HepG2 (cell line): ENCODE measurements around the gene COPZ2. TPM values are rescaled to one million over a fixed set of nuclear protein-coding genes. Genes with fewer than 3 reads are reported as not detected.

Source experiments
- DNMT3B ChIP-seq: conservative IDR thresholded peaks from 2 replicates; pipeline ENCODE4 v1.6.1; 2016; ENCODE audit warnings: missing biosample characterization, control low read depth
- MED13 ChIP-seq: sonication (generic); formaldehyde crosslinking; IDR thresholded peaks from 2 replicates; pipeline ENCODE4 v1.5.0; 2020; ENCODE audit warnings: missing genetic modification reagents
- PHF20 ChIP-seq: sonication (generic); formaldehyde crosslinking; IDR thresholded peaks from 2 replicates; pipeline ENCODE4 v1.5.0; 2020; ENCODE audit warnings: mild to moderate bottlenecking, missing genetic modification reagents
- POGZ ChIP-seq: sonication (generic); formaldehyde crosslinking; IDR thresholded peaks from 2 replicates; pipeline ENCODE4 v1.4.0; 2020; ENCODE audit warnings: mild to moderate bottlenecking, missing genetic modification reagents
- SOX6 ChIP-seq, 2 experiments: fragments of 450-650 bp in 1 of 2; sonication (generic) in 1 of 2; formaldehyde crosslinking in 1 of 2; IDR thresholded peaks; 2 replicates each; pipeline versions ENCODE4 v1.4.0 to v1.6.1; 2017 to 2020; ENCODE audit warnings: antibody characterized with exemption in 1 of 2, mild to moderate bottlenecking in 1 of 2, missing genetic modification reagents in 1 of 2
- SRY ChIP-seq: sonication (generic); formaldehyde crosslinking; IDR thresholded peaks from 2 replicates; pipeline ENCODE4 v1.8.0; 2022; ENCODE audit warnings: mild to moderate bottlenecking, missing genetic modification reagents
- TARDBP ChIP-seq: sonication (generic); formaldehyde crosslinking; IDR thresholded peaks from 2 replicates; pipeline ENCODE4 v1.8.0; 2022; ENCODE audit warnings: mild to moderate bottlenecking, missing genetic modification reagents
- ZNF20 ChIP-seq: sonication (generic); formaldehyde crosslinking; IDR thresholded peaks from 2 replicates; pipeline ENCODE4 v1.4.0; 2020; ENCODE audit warnings: mild to moderate bottlenecking, moderate library complexity, missing genetic modification reagents
- ZNF282 ChIP-seq: fragments of 450-650 bp; IDR thresholded peaks from 2 replicates; pipeline ENCODE4 v1.6.1; 2018; ENCODE audit not compliant: partially characterized antibody
- ZNF431 ChIP-seq: sonication (generic); formaldehyde crosslinking; IDR thresholded peaks from 2 replicates; pipeline ENCODE4 v1.9.0; 2022; ENCODE audit warnings: missing genetic modification reagents, low read depth, mild to moderate bottlenecking, borderline replicate concordance
- ZNF513 ChIP-seq: sonication (generic); formaldehyde crosslinking; conservative IDR thresholded peaks from 2 replicates; pipeline ENCODE4 v1.5.0; 2020; ENCODE audit warnings: missing genetic modification reagents
- polyA plus RNA-seq, 8 experiments: library from polyadenylated mRNA; depleted of rRNA in 3 of 8; stranded (reverse) in 7 of 8; unstranded in 1 of 8; fragments of >200 nt; fragmentation: Illumina TruSeq in 4 of 8; extraction: Trizol in 4 of 8; gene quantifications; 2 replicates each; pipeline versions ENCODE4 v1.2.1 to v1.2.3, GENCODE V29; 2011 to 2016; ENCODE audit warnings: low read depth in 4 of 8, missing spikeins in 1 of 8, mixed read lengths in 1 of 8; ENCODE audit not compliant: insufficient read depth in 1 of 8
- total RNA-seq, 5 experiments: library from RNA; depleted of rRNA; stranded (reverse); fragments of >200 nt; fragmentation: Illumina TruSeq; extraction: Trizol; gene quantifications; 2 replicates each; pipeline ENCODE4 v1.2.3, GENCODE V29; 2016; ENCODE audit warnings: low read depth in 1 of 5
- TF ChIP-seq, protein P1 (sequence below): sonication (generic); formaldehyde crosslinking; IDR thresholded peaks from 2 replicates; pipeline ENCODE4 v1.4.0; 2020; ENCODE audit warnings: missing genetic modification reagents
- TF ChIP-seq, protein P2 (sequence below): IDR thresholded peaks from 2 replicates; pipeline ENCODE4 v1.6.1; 2018; ENCODE audit warnings: missing genetic modification reagents, mild to moderate bottlenecking, missing compliant biosample characterization
- TF ChIP-seq, protein P3 (sequence below): sonication (generic); formaldehyde crosslinking; IDR thresholded peaks from 2 replicates; pipeline ENCODE4 v1.4.0; 2020; ENCODE audit warnings: missing genetic modification reagents
- TF ChIP-seq, protein P4 (sequence below): sonication (generic); formaldehyde crosslinking; IDR thresholded peaks from 2 replicates; pipeline ENCODE4 v1.8.0; 2022; ENCODE audit warnings: low read depth, missing genetic modification reagents

The COPZ2 gene
- total and polyA plus RNA-seq, 2 of the 13 experiments (the other 11 are each of a cell fraction or from before 2014, with no cell fraction given): 0.61 to 1.5 TPM

- TF ChIP-seq SRY (CRISPR knock-in tag) (peak; percentile 37; the same call in 1 of the 2 replicates), TARDBP (CRISPR knock-in tag) (no peak), ZNF20 (CRISPR knock-in tag) (no peak), POGZ (peak; percentile 35; the same call in 1 of the 2 replicates), ZNF282 (no peak), ZNF513 (CRISPR knock-in tag) (0 out of 2 replicates have a peak, but pooled peaks have one; percentile 35), SOX6 (IDR thresholded peaks at IDR 0.05) (no peak), SOX6 (CRISPR knock-in tag; IDR thresholded peaks at IDR 0.05) (peak; percentile 58; the same call in 1 of the 2 replicates), PHF20 (no peak), MED13 (CRISPR knock-in tag) (no peak), DNMT3B (no peak), ZNF431 (CRISPR knock-in tag) (no peak)
- TF ChIP-seq, protein P1, sequence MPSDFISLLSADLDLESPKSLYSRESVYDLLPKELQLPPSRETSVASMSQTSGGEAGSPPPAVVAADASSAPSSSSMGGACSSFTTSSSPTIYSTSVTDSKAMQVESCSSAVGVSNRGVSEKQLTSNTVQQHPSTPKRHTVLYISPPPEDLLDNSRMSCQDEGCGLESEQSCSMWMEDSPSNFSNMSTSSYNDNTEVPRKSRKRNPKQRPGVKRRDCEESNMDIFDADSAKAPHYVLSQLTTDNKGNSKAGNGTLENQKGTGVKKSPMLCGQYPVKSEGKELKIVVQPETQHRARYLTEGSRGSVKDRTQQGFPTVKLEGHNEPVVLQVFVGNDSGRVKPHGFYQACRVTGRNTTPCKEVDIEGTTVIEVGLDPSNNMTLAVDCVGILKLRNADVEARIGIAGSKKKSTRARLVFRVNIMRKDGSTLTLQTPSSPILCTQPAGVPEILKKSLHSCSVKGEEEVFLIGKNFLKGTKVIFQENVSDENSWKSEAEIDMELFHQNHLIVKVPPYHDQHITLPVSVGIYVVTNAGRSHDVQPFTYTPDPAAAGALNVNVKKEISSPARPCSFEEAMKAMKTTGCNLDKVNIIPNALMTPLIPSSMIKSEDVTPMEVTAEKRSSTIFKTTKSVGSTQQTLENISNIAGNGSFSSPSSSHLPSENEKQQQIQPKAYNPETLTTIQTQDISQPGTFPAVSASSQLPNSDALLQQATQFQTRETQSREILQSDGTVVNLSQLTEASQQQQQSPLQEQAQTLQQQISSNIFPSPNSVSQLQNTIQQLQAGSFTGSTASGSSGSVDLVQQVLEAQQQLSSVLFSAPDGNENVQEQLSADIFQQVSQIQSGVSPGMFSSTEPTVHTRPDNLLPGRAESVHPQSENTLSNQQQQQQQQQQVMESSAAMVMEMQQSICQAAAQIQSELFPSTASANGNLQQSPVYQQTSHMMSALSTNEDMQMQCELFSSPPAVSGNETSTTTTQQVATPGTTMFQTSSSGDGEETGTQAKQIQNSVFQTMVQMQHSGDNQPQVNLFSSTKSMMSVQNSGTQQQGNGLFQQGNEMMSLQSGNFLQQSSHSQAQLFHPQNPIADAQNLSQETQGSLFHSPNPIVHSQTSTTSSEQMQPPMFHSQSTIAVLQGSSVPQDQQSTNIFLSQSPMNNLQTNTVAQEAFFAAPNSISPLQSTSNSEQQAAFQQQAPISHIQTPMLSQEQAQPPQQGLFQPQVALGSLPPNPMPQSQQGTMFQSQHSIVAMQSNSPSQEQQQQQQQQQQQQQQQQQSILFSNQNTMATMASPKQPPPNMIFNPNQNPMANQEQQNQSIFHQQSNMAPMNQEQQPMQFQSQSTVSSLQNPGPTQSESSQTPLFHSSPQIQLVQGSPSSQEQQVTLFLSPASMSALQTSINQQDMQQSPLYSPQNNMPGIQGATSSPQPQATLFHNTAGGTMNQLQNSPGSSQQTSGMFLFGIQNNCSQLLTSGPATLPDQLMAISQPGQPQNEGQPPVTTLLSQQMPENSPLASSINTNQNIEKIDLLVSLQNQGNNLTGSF (CRISPR knock-in tag): no peak; the same call in 1 of the 2 replicates
- TF ChIP-seq, protein P2, sequence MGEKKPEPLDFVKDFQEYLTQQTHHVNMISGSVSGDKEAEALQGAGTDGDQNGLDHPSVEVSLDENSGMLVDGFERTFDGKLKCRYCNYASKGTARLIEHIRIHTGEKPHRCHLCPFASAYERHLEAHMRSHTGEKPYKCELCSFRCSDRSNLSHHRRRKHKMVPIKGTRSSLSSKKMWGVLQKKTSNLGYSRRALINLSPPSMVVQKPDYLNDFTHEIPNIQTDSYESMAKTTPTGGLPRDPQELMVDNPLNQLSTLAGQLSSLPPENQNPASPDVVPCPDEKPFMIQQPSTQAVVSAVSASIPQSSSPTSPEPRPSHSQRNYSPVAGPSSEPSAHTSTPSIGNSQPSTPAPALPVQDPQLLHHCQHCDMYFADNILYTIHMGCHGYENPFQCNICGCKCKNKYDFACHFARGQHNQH: peak; percentile 58; the same call in 1 of the 2 replicates
- TF ChIP-seq, protein P3, sequence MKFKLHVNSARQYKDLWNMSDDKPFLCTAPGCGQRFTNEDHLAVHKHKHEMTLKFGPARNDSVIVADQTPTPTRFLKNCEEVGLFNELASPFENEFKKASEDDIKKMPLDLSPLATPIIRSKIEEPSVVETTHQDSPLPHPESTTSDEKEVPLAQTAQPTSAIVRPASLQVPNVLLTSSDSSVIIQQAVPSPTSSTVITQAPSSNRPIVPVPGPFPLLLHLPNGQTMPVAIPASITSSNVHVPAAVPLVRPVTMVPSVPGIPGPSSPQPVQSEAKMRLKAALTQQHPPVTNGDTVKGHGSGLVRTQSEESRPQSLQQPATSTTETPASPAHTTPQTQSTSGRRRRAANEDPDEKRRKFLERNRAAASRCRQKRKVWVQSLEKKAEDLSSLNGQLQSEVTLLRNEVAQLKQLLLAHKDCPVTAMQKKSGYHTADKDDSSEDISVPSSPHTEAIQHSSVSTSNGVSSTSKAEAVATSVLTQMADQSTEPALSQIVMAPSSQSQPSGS (CRISPR knock-in tag): no peak; the same call in 1 of the 2 replicates
- TF ChIP-seq, protein P4, sequence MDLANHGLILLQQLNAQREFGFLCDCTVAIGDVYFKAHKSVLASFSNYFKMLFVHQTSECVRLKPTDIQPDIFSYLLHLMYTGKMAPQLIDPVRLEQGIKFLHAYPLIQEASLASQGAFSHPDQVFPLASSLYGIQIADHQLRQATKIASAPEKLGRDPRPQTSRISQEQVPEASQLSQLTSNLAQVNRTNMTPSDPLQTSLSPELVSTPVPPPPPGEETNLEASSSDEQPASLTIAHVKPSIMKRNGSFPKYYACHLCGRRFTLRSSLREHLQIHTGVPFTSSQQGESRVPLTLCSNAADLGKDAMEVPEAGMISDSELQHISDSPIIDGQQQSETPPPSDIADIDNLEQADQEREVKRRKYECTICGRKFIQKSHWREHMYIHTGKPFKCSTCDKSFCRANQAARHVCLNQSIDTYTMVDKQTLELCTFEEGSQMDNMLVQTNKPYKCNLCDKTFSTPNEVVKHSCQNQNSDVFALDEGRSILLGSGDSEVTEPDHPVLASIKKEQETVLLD (CRISPR knock-in tag): no peak
Observed at GRCh38 chr17:48025040-48025903, 12.3 kb downstream of the COPZ2 start (continued).
